ENCODE results near the gene COBL. TPM values are rescaled to one million over a fixed set of nuclear protein-coding genes. Genes with fewer than 3 reads are reported as not detected.

Gene COBL
- total RNA-seq, 4 donors from 2014 or later, result under 0.01 to 7.7 (median 2.6) TPM

GRCh38 chr7:51274955-51275354 is 41.7 kb downstream of the COBL start:
- Histone ChIP-seq H3K36me3 (no peaks in the 10 kb centered on the region), H3K4me1 (no peaks in the 10 kb centered on the region), H3K27me3 (no peaks in the 10 kb centered on the region), H3K9me3 (no peaks in the 10 kb centered on the region), H3K4me3 (no peak overlapping the region), H3K27ac (no peak overlapping the region)
- intact Hi-C loops (cut with DNase I; ENCODE audit: low total_unique reads), result no loop called here
- TF ChIP-seq CTCF (IDR thresholded peaks at IDR 0.05), result no peak
- TF ChIP-seq POLR2A (IDR thresholded peaks at IDR 0.05), result no peak
- DNase-seq, result no peak

- no peak for DNase-seq
- Histone ChIP-seq H3K36me3 (no peaks in the 10 kb centered on the region), H3K4me1 (no peaks in the 10 kb centered on the region), H3K4me3 (no peak overlapping the region), H3K9me3 (no peaks in the 10 kb centered on the region), H3K27ac (no peak overlapping the region), H3K27me3 (no peaks in the 10 kb centered on the region)
- intact Hi-C loops (cut with DNase I; ENCODE audit: low total_unique reads), result no loop called here
- TF ChIP-seq CTCF (IDR thresholded peaks at IDR 0.05) (no peak), POLR2A (IDR thresholded peaks at IDR 0.05) (no peak)
These were observed 42.6 kb downstream of the COBL start for GRCh38 chr7:51274001-51274400.

- Histone ChIP-seq H3K4me1 (no peaks in the 10 kb centered on the region), H3K9me3 (no peaks in the 10 kb centered on the region), H3K27ac (no peak overlapping the region), H3K4me3 (no peak overlapping the region), H3K27me3 (no peaks in the 10 kb centered on the region), H3K36me3 (no peaks in the 10 kb centered on the region)
- intact Hi-C loops (cut with DNase I; ENCODE audit: low total_unique reads), result no loop called here
- DNase-seq, result no peak
- TF ChIP-seq CTCF (IDR thresholded peaks at IDR 0.05) (no peak), POLR2A (IDR thresholded peaks at IDR 0.05) (no peak)
These were observed 43.2 kb downstream of the COBL start for GRCh38 chr7:51273360-51273759.

- Histone ChIP-seq H3K27me3 (no peaks in the 10 kb centered on the region), H3K4me1 (no peaks in the 10 kb centered on the region), H3K9me3 (no peaks in the 10 kb centered on the region), H3K4me3 (no peak overlapping the region), H3K36me3 (no peaks in the 10 kb centered on the region), H3K27ac (no peak overlapping the region)
- intact Hi-C loops (cut with DNase I; ENCODE audit: low total_unique reads), result no loop called here
- DNase-seq, result no peak
- no peak for TF ChIP-seq CTCF (IDR thresholded peaks at IDR 0.05)
- TF ChIP-seq POLR2A (IDR thresholded peaks at IDR 0.05), result no peak
These were observed 45.6 kb downstream of the COBL start for GRCh38 chr7:51270965-51271364.

GRCh38 chr7:51269911-51270310 is 46.7 kb downstream of the COBL start:
- Histone ChIP-seq H3K4me1 (no peaks in the 10 kb centered on the region), H3K4me3 (no peak overlapping the region), H3K27me3 (no peaks in the 10 kb centered on the region), H3K27ac (no peak overlapping the region), H3K9me3 (no peaks in the 10 kb centered on the region), H3K36me3 (no peaks in the 10 kb centered on the region)
- no peak for DNase-seq
- intact Hi-C loops (cut with DNase I; ENCODE audit: low total_unique reads), result no loop called here
- TF ChIP-seq CTCF (IDR thresholded peaks at IDR 0.05), result no peak
- TF ChIP-seq POLR2A (IDR thresholded peaks at IDR 0.05), result no peak

Measured in uterus (tissue), 4 donors.